Ramos (cell line): Measurements from ENCODE around the gene PIP5K1B.

Experiments
- in situ Hi-C: fragments of 300-500 bp; cut with MboI; formaldehyde crosslinking; loops from one replicate; pipeline ENCODE4 v1.14.3; 2022; ENCODE audit warnings: low sequenced_read_pairs; ENCODE audit not compliant: unreplicated experiment

PIP5K1B gene

GRCh38 chr9:68706363-68707201 lies 1.5 kb downstream of the PIP5K1B start:
- in situ Hi-C loops: no loop called here

GRCh38 chr9:68707801-68708488 lies 2.9 kb downstream of the PIP5K1B start:
- in situ Hi-C loops: no loop called here

- in situ Hi-C loops: no loop called here
Observed at GRCh38 chr9:68708513-68708912, 3.5 kb downstream of the PIP5K1B start.

GRCh38 chr9:68709291-68710110 lies 4.5 kb downstream of the PIP5K1B start:
- in situ Hi-C loops: no loop called here

- in situ Hi-C loops: no loop called here
Observed at GRCh38 chr9:68710111-68710471, 5.1 kb downstream of the PIP5K1B start.

- in situ Hi-C loops: no loop called here
Observed at GRCh38 chr9:68711281-68711680, 6.2 kb downstream of the PIP5K1B start.

GRCh38 chr9:68711932-68712331 lies 6.9 kb downstream of the PIP5K1B start:
- in situ Hi-C loops: no loop called here

- in situ Hi-C loops: no loop called here
Observed at GRCh38 chr9:68714416-68715180, 9.6 kb downstream of the PIP5K1B start.

- in situ Hi-C loops: no loop called here
Observed at GRCh38 chr9:68715181-68715456, 10.1 kb downstream of the PIP5K1B start.

- in situ Hi-C loops: no loop called here
Observed at GRCh38 chr9:68717552-68718443, 12.8 kb downstream of the PIP5K1B start.

- in situ Hi-C loops: no loop called here
Observed at GRCh38 chr9:68719847-68720246, 14.8 kb downstream of the PIP5K1B start.

- in situ Hi-C loops: no loop called here
Observed at GRCh38 chr9:68720656-68721313, 15.7 kb downstream of the PIP5K1B start.

- in situ Hi-C loops: no loop called here
Observed at GRCh38 chr9:68721666-68722330, 16.8 kb downstream of the PIP5K1B start.

GRCh38 chr9:68725070-68725469 lies 20.0 kb downstream of the PIP5K1B start:
- in situ Hi-C loops: no loop called here

GRCh38 chr9:68726489-68726888 lies 21.4 kb downstream of the PIP5K1B start:
- in situ Hi-C loops: no loop called here

- in situ Hi-C loops: no loop called here
Observed at GRCh38 chr9:68727636-68728035, 22.6 kb downstream of the PIP5K1B start.

GRCh38 chr9:68728731-68729130 lies 23.7 kb downstream of the PIP5K1B start:
- in situ Hi-C loops: no loop called here

- in situ Hi-C loops: no loop called here
Observed at GRCh38 chr9:68730570-68731235, 25.7 kb downstream of the PIP5K1B start.
